Choroid plexus epithelial cell (primary cell): ENCODE data around the gene DACT2.

Source experiments
- DNase-seq: peaks from one replicate; pipeline ENCODE4 v3.0.0-alpha.2; 2010; ENCODE audit warnings: low read depth
- H3K4me3 ChIP-seq: 2 replicates; pipeline ENCODE4 v1.5.1; 2011; ENCODE audit warnings: low read depth, mild to moderate bottlenecking, control low read depth, low read length, moderate library complexity
- CTCF ChIP-seq: conservative IDR thresholded peaks from 2 replicates; pipeline ENCODE4 v1.5.1; 2011; ENCODE audit warnings: low read depth, mild to moderate bottlenecking, control low read depth, inconsistent platforms, low read length, moderate library complexity

The DACT2 gene

GRCh38 chr6:168299541-168300511, 19.8 kb downstream of the DACT2 start:
- no peak for DNase-seq
- no peak overlapping the region for H3K4me3 ChIP-seq
- no peak for TF ChIP-seq CTCF

- DNase-seq, result no peak
- no peak for TF ChIP-seq CTCF
- no peak overlapping the region for H3K4me3 ChIP-seq
Measured at GRCh38 chr6:168297643-168298042, 21.9 kb downstream of the DACT2 start.

- no peak overlapping the region for H3K4me3 ChIP-seq
- no peak for TF ChIP-seq CTCF
- no peak for DNase-seq
Measured at GRCh38 chr6:168294901-168295300, 24.7 kb downstream of the DACT2 start.

GRCh38 chr6:168293636-168294530, 25.7 kb downstream of the DACT2 start:
- no peak overlapping the region for H3K4me3 ChIP-seq
- TF ChIP-seq CTCF, result no peak

GRCh38 chr6:168292826-168293225, 26.8 kb downstream of the DACT2 start:
- DNase-seq, result no peak
- no peak for TF ChIP-seq CTCF
- no peak overlapping the region for H3K4me3 ChIP-seq

More at GRCh38 chr6:168293636-168294530, 25.7 kb downstream of the DACT2 start:
- DNase-seq, result no peak

- no peak for TF ChIP-seq CTCF
- DNase-seq, result no peak
Measured at GRCh38 chr6:168291450-168291849, 28.1 kb downstream of the DACT2 start.

More at GRCh38 chr6:168291450-168291849, 28.1 kb downstream of the DACT2 start:
- H3K4me3 ChIP-seq, result no peak overlapping the region
